B cell (primary cell): ENCODE results near the gene GGA2. TPM values are rescaled to one million over a fixed set of nuclear protein-coding genes. Genes with fewer than 3 reads are reported as not detected.
A peak's percentile ranks its signal among the peaks of the same experiment; 100 is the strongest.

Source experiments
- ATAC-seq: fragments of 200-7000 bp; cut with Tn5 transposase; one replicate; pipeline ENCODE4 v1.10.0; 2021; ENCODE audit warnings: low read depth, mild to moderate bottlenecking, moderate number of reproducible peaks, moderate library complexity
- CTCF ChIA-PET: fragments of 350-600 bp; sonication (Branson Sonifier 250); formaldehyde crosslinking; loops from one replicate; lab custom pipeline; 2021; ENCODE audit warnings: antibody characterized with exemption, inconsistent platforms; lab: Charles Lee
- POLR2A ChIA-PET: fragments of 350-600 bp; sonication (Branson Sonifier 250); formaldehyde crosslinking; loops from one replicate; lab custom pipeline; 2021; ENCODE audit warnings: antibody characterized with exemption; lab: Charles Lee
- DNase-seq: peaks from one replicate; pipeline ENCODE4 v3.0.0; 2013
- H2AFZ ChIP-seq: 2 replicates; pipeline ENCODE4 v1.6.1; 2012; ENCODE audit warnings: mild to moderate bottlenecking, low read depth, low read length; ENCODE audit not compliant: insufficient read depth, poor library complexity, severe bottlenecking
- H3K27ac ChIP-seq, 2 donors: 1 replicate in 1 of 2; 2 replicates in 1 of 2; pipeline ENCODE4 v1.5.1; 2012 to 2013; ENCODE audit warnings: low read length in 2 of 2, mild to moderate bottlenecking in 2 of 2, moderate library complexity in 1 of 2
- H3K27me3 ChIP-seq, 4 experiments: fragments of 200-600 bp in 1 of 4; sonication (generic) in 1 of 4; replicated peaks in 1 of 4; 1 replicate in 2 of 4; 2 replicates in 2 of 4; pipeline versions ENCODE4 v1.6.1 to v1.7.0; 2013 to 2016; ENCODE audit warnings: low read length in 3 of 4, mild to moderate bottlenecking in 2 of 4, mixed read lengths in 1 of 4, moderate library complexity in 1 of 4; ENCODE audit not compliant: insufficient read depth in 4 of 4, control insufficient read depth in 3 of 4; ENCODE audit errors: control extremely low read depth in 1 of 4
- H3K36me3 ChIP-seq, 2 experiments: replicated peaks in 1 of 2; 1 replicate in 1 of 2; 2 replicates in 1 of 2; pipeline versions ENCODE4 v1.6.1 to v1.7.1; 2013; ENCODE audit warnings: low read length in 1 of 2; ENCODE audit not compliant: insufficient read depth in 2 of 2, control insufficient read depth in 1 of 2; ENCODE audit errors: control extremely low read depth in 1 of 2, extremely low read depth in 1 of 2
- H3K4me1 ChIP-seq, 2 donors: fragments of 200-600 bp in 1 of 2; sonication (generic) in 1 of 2; 1 replicate in 1 of 2; 2 replicates in 1 of 2; pipeline versions ENCODE4 v1.5.1 to v1.6.1; 2013 to 2017; ENCODE audit warnings: low read length in 2 of 2; ENCODE audit not compliant: control insufficient read depth in 2 of 2, insufficient read depth in 2 of 2
- H3K4me2 ChIP-seq: replicated peaks from 2 replicates; pipeline ENCODE3; 2012; ENCODE audit warnings: mild to moderate bottlenecking, low read depth, low read length; ENCODE audit not compliant: poor library complexity, severe bottlenecking
- H3K4me3 ChIP-seq, 5 experiments: fragments of 200-600 bp in 1 of 5; sonication (generic) in 1 of 5; 1 replicate in 3 of 5; 2 replicates in 2 of 5; pipeline versions ENCODE4 v1.5.1 to v1.7.0; 2011 to 2016; ENCODE audit warnings: low read length in 4 of 5, mild to moderate bottlenecking in 4 of 5, low read depth in 2 of 5, control low read depth in 1 of 5, moderate library complexity in 1 of 5; ENCODE audit not compliant: insufficient read depth in 1 of 5; ENCODE audit errors: control extremely low read depth in 1 of 5, extremely low read depth in 1 of 5
- H3K79me2 ChIP-seq: fragments of 200-600 bp; sonication (generic); one replicate; pipeline ENCODE4 v1.6.0; 2016; ENCODE audit warnings: low read length; ENCODE audit not compliant: control insufficient read depth, insufficient read depth
- H3K9ac ChIP-seq: fragments of 200-600 bp; sonication (generic); 2 replicates; pipeline ENCODE4 v1.6.1; 2017; ENCODE audit warnings: mild to moderate bottlenecking, low read length, moderate library complexity
- H3K9me3 ChIP-seq, 3 donors: one replicate each; pipeline versions ENCODE4 v1.6.1 to v1.7.1; 2013; ENCODE audit warnings: low read length in 2 of 3; ENCODE audit not compliant: control insufficient read depth in 2 of 3, insufficient read depth in 1 of 3; ENCODE audit errors: control extremely low read depth in 1 of 3
- H4K20me1 ChIP-seq: 2 replicates; pipeline ENCODE4 v1.6.0; 2012; ENCODE audit warnings: mild to moderate bottlenecking, low read length; ENCODE audit not compliant: insufficient read depth, control insufficient read depth, poor library complexity, severe bottlenecking
- H3K27ac Mint-ChIP-seq: one replicate; pipeline ENCODE4 v1.8.0; 2021; ENCODE audit warnings: mixed read lengths
- H3K27me3 Mint-ChIP-seq: one replicate; pipeline ENCODE4 v1.8.0; 2021; ENCODE audit warnings: mixed read lengths
- H3K4me1 Mint-ChIP-seq: one replicate; pipeline ENCODE4 v1.8.0; 2021; ENCODE audit warnings: mixed read lengths
- H3K4me3 Mint-ChIP-seq: one replicate; pipeline ENCODE4 v1.8.0; 2021; ENCODE audit warnings: mixed read lengths
- H3K9me3 Mint-ChIP-seq: one replicate; pipeline ENCODE4 v1.8.0; 2022; ENCODE audit warnings: mixed read lengths; ENCODE audit not compliant: insufficient read depth
- CTCF ChIP-seq: fragments of 200-600 bp; IDR thresholded peaks from one replicate; pipeline ENCODE4 v1.8.0; 2022; ENCODE audit warnings: antibody characterized with exemption, mild to moderate bottlenecking
- EZH2 ChIP-seq: IDR thresholded peaks from 2 replicates; pipeline ENCODE4 v1.6.1; 2012; ENCODE audit warnings: borderline replicate concordance, low read depth, mild to moderate bottlenecking, moderate library complexity, low read length; ENCODE audit not compliant: insufficient read depth, poor library complexity, severe bottlenecking
- WGBS: methylation state at CpG from one replicate; pipeline ENCODE4 v1.1.5; 2013; ENCODE audit warnings: missing lambda C conversion rate; ENCODE audit not compliant: insufficient coverage; 5-methylcytosine and 5-hydroxymethylcytosine counted together
- intact Hi-C: fragments of 100-400 bp; cut with micrococcal nuclease; formaldehyde crosslinking; loops from one replicate; pipeline ENCODE4 v1.10.0; 2022
- polyA plus RNA-seq: library from polyadenylated mRNA; depleted of rRNA; stranded (reverse); fragments of >200 nt; gene quantifications from 2 replicates; pipeline ENCODE4 v1.2.3, GENCODE V29; 2012
- total RNA-seq, 2 donors: library from RNA; stranded (reverse); fragments of 120-200 nt in 1 of 2; gene quantifications; 1 replicate in 1 of 2; 2 replicates in 1 of 2; pipeline versions ENCODE4 v1.2.3 to v1.2.4, GENCODE V29; 2013 to 2022

GGA2 gene
- total and polyA plus RNA-seq, 2 donors (not counting 1 experiment from before 2014, with no cell fraction given) = 227 to 832 TPM

DNA sequence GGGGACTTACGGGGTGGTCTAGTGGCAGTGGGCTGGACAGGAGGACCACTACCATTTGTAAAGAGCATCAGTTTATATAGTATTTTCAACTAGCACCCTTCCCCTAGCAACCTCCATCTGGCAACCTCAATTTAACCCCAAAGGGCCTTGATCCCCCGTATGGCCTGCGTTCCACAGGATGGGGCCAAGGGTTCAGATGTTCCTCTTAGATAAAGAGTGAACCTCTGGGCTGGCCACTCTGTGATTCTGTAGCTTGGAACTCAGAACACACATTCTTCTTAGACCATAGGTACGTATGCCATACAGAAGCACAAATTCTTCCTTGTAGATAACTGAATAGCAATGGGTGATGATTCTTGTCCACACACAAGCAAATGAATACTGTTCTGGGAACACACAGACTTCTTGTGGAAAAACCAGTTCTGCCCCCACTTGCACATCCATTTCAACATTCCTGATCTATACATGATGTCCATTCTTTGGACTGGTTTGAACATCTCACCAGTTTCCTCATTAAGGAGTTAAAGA is 1.9 kb upstream of the GGA2 start:
- no peak overlapping the region for H3K4me3 Mint-ChIP-seq
- peaks cover 27 to 46% of the 10 kb centered on the region in 2 donors for H3K4me1 ChIP-seq
- intact Hi-C loops = no loop called here

DNA sequence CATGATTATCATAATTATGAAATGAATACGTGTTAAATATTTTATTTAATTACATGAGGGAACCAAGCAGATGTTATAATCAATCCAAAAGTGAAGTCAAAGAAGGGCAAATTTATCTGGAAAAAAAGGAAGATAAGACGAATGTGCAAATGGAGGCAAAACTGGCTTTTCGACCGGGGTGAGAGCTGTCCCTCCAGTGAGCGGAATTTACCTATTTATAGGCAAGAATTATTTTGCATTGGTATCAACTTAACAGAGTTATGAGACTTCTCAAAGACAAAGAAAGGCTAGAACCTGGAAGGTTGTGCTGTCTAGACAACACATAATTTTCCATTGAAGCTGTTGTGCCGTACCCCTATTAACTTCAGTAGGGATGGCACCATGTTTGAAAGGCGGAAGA is 1.4 kb upstream of the GGA2 start:
- no peak overlapping the region for H3K4me2 ChIP-seq
- intact Hi-C loops = loop anchor here (2.0 kb wide), 1 partner anchor 85 kb away; the partner anchor contains the start of gene NDUFAB1
- H3K27me3 Mint-ChIP-seq = no peaks in the 10 kb centered on the region

More for the DNA sequence above, 1.9 kb upstream of the GGA2 start:
- Histone ChIP-seq H3K36me3 (peaks cover 0 to 8% of the 10 kb centered on the region in 2 experiments), H3K79me2 (peaks cover 42% of the 10 kb centered on the region), H3K9ac (no peak overlapping the region), H3K4me2 (no peak overlapping the region), H4K20me1 (peaks cover 23% of the 10 kb centered on the region), H3K27me3 (no peaks in the 10 kb centered on the region), H3K4me3 (no peak overlapping the region), H3K27ac (no peak overlapping the region), H2AFZ (no peak overlapping the region), H3K9me3 (no peaks in the 10 kb centered on the region)
- no peak for DNase-seq
- TF ChIP-seq EZH2 (no peak), CTCF (no peak)
- no peak for ATAC-seq
- H3K9me3 Mint-ChIP-seq = no peaks in the 10 kb centered on the region
- ChIA-PET CTCF (no interaction called here), POLR2A (no interaction called here)
- WGBS = 72% methylated on average over 2 of the region's 4 CpGs
- peaks cover 51% of the 10 kb centered on the region for H3K4me1 Mint-ChIP-seq
- peak overlapping the region; percentile 22 for H3K27ac Mint-ChIP-seq
- no peaks in the 10 kb centered on the region for H3K27me3 Mint-ChIP-seq

More for the DNA sequence above, 1.4 kb upstream of the GGA2 start:
- Mint-ChIP-seq H3K9me3 (no peaks in the 10 kb centered on the region), H3K4me3 (peak overlapping the region; percentile 81), H3K27ac (peak overlapping the region; percentile 22), H3K4me1 (peaks cover 52% of the 10 kb centered on the region)
- ATAC-seq (no peak), DNase-seq (no peak)
- no peak for TF ChIP-seq EZH2
- no peak for TF ChIP-seq CTCF
- H3K79me2 ChIP-seq = peaks cover 47% of the 10 kb centered on the region
- no peak overlapping the region for H2AFZ ChIP-seq
- no peaks in the 10 kb centered on the region for H3K27me3 ChIP-seq
- H3K4me1 ChIP-seq = peaks cover 28 to 48% of the 10 kb centered on the region in 2 donors
- CTCF ChIA-PET = no interaction called here
- POLR2A ChIA-PET = no interaction called here
- peaks cover 0 to 8% of the 10 kb centered on the region in 2 experiments for H3K36me3 ChIP-seq
- no peak overlapping the region for H3K27ac ChIP-seq
- WGBS = no CpG with 5 or more reads among the region's 7 CpGs
- H3K9me3 ChIP-seq = no peaks in the 10 kb centered on the region
- peaks cover 23% of the 10 kb centered on the region for H4K20me1 ChIP-seq
- H3K4me3 ChIP-seq = no peak overlapping the region
- H3K9ac ChIP-seq = no peak overlapping the region
